Psoas muscle (tissue), 8 donors: ENCODE measurements around the gene CAMK2A. TPM values are rescaled to one million over a fixed set of nuclear protein-coding genes. Genes with fewer than 3 reads are reported as not detected.
A peak's percentile ranks its signal among the peaks of the same experiment; 100 is the strongest.

Experiments
- ATAC-seq, 4 donors: fragments of 200-7000 bp; cut with Tn5 transposase; one replicate each; pipeline ENCODE4 v1.9.1; 2020; ENCODE audit warnings: moderate library complexity in 3 of 4, mild to moderate bottlenecking in 2 of 4
- DNase-seq, 2 donors: peaks; one replicate each; pipeline ENCODE4 v3.0.0-alpha.2; 2020
- H3K27ac ChIP-seq: fragments of 200-600 bp; one replicate; pipeline ENCODE4 v1.8.0; 2022
- H3K27me3 ChIP-seq, 3 donors: fragments of 200-600 bp in 1 of 3; one replicate each; pipeline versions ENCODE4 v1.6.1 to v1.8.0; 2013 to 2022; ENCODE audit warnings: low read length in 2 of 3, mild to moderate bottlenecking in 2 of 3, moderate library complexity in 1 of 3; ENCODE audit not compliant: insufficient read depth in 3 of 3
- H3K36me3 ChIP-seq, 2 donors: fragments of 200-600 bp in 1 of 2; one replicate each; pipeline versions ENCODE4 v1.6.1 to v1.8.0; 2013 to 2022; ENCODE audit warnings: low read depth in 1 of 2, mild to moderate bottlenecking in 1 of 2, moderate library complexity in 1 of 2; ENCODE audit not compliant: insufficient read depth in 1 of 2
- H3K4me1 ChIP-seq: fragments of 200-600 bp; one replicate; pipeline ENCODE4 v1.8.0; 2022
- H3K4me3 ChIP-seq: fragments of 200-600 bp; one replicate; pipeline ENCODE4 v1.8.0; 2022; ENCODE audit warnings: mild to moderate bottlenecking
- H3K9me3 ChIP-seq: fragments of 200-600 bp; one replicate; pipeline ENCODE4 v1.8.0; 2022
- WGBS, 3 donors: extraction: QIAGEN DNeasy Blood & Tissue Kit; methylation state at CpG; one replicate each; pipeline versions ENCODE4 v1.1.6 to v1.1.7; 2013; 5-methylcytosine and 5-hydroxymethylcytosine counted together
- intact Hi-C, 2 donors: fragments of 100-400 bp; cut with DNase I; formaldehyde crosslinking; loops; one replicate each; pipeline versions ENCODE4 v1.11.0 to v1.14.2; 2022
- polyA plus RNA-seq, 3 donors: library from polyadenylated mRNA; stranded (reverse); fragments of 200-250 nt; gene quantifications; one replicate each; pipeline ENCODE4 v1.2.3, GENCODE V29; 2013
- total RNA-seq, 4 donors: library from RNA; stranded (reverse); fragmentation: NEBNext Ultra II Directional in 2 of 4; extraction: Animal tissue kit (Norgen Biotek cat#: 25700) in 2 of 4; gene quantifications; one replicate each; pipeline versions ENCODE4 v1.2.1 to v1.2.4, GENCODE V29; 2021 to 2023
- TF ChIP-seq, protein P1 (sequence below): fragments of 200-600 bp; IDR thresholded peaks from one replicate; pipeline ENCODE4 v1.8.0; 2022; ENCODE audit warnings: antibody characterized with exemption
- donor health status: healthy with polysubstance abuse.
- donor health status: DM: no; HTN: no; CAD: no; lungs with moderate emphysema.
- donor health status: Bipolar disorder and iron deficiency.
- donor health status: healthy.
- donor health status: DM: yes; HTN: yes; CAD: no.
- donor health status: DM: no; HTN: no; CAD: no.
- donor health status: DM: no; HTN: no; CAD: no.
- donor health status: DM: yes; HTN: yes; CAD: no.

Gene CAMK2A
- total and polyA plus RNA-seq, 7 donors = 8.1 to 118 (median 45.3) TPM

DNA sequence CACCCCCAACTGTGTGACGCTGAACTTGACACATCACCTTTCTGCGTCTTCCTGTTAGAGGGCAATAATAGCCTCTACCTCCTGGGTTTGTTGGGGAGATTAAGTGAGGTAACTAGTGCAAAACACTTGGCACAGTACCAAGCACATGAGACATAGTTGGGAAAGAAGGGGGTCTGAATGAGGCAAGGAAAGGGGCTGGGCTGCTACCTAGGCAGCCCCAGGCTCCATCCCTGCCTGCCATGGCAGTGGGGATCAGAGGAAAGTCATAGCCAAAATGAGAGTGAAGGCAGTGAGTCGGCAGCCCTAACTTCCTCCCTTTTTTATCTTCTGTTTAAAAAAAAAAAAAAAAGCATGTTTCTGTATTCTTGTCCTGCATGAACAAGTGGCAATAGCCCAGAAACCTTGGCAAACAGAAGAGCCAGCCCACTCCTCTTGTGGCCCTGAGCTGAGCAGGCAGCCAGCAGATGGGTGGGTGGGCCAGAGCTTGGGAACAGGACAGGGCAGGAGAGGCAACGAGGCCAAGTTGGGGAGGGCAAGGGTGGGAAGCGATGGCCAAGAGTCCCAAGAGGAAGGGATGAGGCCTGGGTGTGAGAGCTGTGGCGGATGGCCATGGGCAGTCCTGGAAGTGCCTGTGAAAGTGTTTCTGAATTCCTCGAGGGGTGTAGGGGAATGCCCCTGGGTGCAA lies 11.4 kb downstream of the CAMK2A start:
- TF ChIP-seq, protein P1, sequence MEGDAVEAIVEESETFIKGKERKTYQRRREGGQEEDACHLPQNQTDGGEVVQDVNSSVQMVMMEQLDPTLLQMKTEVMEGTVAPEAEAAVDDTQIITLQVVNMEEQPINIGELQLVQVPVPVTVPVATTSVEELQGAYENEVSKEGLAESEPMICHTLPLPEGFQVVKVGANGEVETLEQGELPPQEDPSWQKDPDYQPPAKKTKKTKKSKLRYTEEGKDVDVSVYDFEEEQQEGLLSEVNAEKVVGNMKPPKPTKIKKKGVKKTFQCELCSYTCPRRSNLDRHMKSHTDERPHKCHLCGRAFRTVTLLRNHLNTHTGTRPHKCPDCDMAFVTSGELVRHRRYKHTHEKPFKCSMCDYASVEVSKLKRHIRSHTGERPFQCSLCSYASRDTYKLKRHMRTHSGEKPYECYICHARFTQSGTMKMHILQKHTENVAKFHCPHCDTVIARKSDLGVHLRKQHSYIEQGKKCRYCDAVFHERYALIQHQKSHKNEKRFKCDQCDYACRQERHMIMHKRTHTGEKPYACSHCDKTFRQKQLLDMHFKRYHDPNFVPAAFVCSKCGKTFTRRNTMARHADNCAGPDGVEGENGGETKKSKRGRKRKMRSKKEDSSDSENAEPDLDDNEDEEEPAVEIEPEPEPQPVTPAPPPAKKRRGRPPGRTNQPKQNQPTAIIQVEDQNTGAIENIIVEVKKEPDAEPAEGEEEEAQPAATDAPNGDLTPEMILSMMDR = no peak
- 66 to 72% (median 71%) methylated on average over 7 of the region's 7 CpGs for WGBS, 3 donors
- Histone ChIP-seq H3K27me3 (no peaks in the 10 kb centered on the region), H3K9me3 (no peaks in the 10 kb centered on the region), H3K36me3 (no peaks in the 10 kb centered on the region), H3K27ac (no peak overlapping the region), H3K4me3 (no peak overlapping the region), H3K4me1 (no peaks in the 10 kb centered on the region)
- intact Hi-C loops = loop anchor here in 1 of 2 donors (10.0 kb wide), 1 partner anchor 157 kb away; no protein-coding TSS in a partner anchor
- no peak for ATAC-seq
- DNase-seq = no peak

DNA sequence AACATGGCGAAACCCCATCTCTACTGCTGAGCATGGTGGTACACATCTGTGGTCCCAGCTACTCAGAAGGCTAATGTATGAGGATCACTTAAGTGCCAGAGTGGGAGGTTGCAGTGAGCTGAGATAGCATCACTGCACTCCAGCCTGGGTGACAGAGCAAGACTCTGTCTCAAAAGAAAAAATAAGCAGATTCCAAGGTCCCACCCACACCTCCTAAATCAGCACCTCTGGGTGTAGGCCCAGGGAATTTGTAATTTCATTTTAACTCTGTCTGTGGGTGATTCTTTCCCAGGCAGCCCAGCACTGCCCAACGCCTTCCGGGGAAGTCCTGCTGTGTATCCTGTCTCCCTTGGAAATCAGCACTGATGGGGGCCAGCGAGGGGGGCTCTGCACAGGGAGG lies 12.5 kb downstream of the CAMK2A start:
- H3K4me1 ChIP-seq = no peaks in the 10 kb centered on the region
- H3K4me3 ChIP-seq = no peak overlapping the region
- no peaks in the 10 kb centered on the region for H3K36me3 ChIP-seq
- TF ChIP-seq, protein P1 = no peak
- WGBS, 3 donors = 77 to 93% (median 84%) methylated on average over 4 of the region's 4 CpGs
- no peaks in the 10 kb centered on the region for H3K9me3 ChIP-seq
- intact Hi-C loops = loop anchor here in 1 of 2 donors (10.0 kb wide), 1 partner anchor 158 kb away; no protein-coding TSS in a partner anchor
- DNase-seq = no peak
- ATAC-seq = no peak
- H3K27ac ChIP-seq = no peak overlapping the region
- no peaks in the 10 kb centered on the region for H3K27me3 ChIP-seq

DNA sequence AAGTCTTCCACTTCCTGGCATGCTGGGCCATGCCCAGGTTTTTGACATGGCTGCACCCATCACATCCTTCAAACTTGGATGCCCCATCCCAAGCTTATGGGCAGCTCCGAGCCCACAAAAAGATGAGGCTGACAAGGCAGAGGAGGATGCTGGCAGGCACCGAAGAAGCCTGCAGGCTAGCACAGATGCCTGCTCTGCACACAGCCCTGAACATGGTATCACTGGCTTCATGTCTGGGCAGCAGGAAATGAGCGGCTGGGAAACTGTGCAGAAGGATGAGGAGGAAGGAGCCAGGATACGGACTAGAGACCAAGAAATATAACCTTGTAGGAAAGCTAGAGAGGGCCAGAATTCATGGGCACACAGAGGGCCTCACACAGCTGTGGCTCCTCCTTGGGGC lies 14.8 kb downstream of the CAMK2A start:
- DNase-seq (no peak), ATAC-seq (no peak)
- Histone ChIP-seq H3K27me3 (no peaks in the 10 kb centered on the region), H3K4me1 (peaks cover 9% of the 10 kb centered on the region), H3K27ac (no peak overlapping the region), H3K4me3 (no peak overlapping the region), H3K9me3 (no peaks in the 10 kb centered on the region), H3K36me3 (no peaks in the 10 kb centered on the region)
- TF ChIP-seq, protein P1 = no peak
- WGBS, 3 donors = 87 to 90% (median 90%) methylated on average over 4 of the region's 4 CpGs
- intact Hi-C loops = loop anchor here in 1 of 2 donors (5.0 to 10.0 kb wide), 2 partner anchors 77 to 160 kb away; no protein-coding TSS in a partner anchor

DNA sequence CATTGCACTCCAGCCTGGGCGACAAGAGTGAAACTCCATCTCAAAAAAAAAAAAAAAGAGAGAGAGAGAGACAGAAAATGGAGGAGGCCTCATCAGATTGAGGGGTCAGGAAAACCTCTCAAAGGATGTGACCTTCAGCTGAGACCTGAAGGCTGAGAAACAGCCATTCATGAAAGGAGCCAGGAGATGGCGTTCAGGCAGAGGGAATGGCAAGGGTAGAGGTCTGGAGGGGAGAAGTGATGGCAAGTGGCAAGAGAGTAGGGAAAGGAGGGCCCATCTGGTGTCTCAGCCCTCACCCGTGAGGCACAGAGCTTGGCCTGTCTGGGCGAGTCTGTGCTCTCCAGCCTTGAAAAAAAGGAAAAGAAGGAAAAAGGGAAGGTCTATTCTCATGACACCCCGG lies 17.0 kb downstream of the CAMK2A start:
- H3K27ac ChIP-seq = no peak overlapping the region
- H3K4me1 ChIP-seq = peaks cover 9% of the 10 kb centered on the region
- DNase-seq (no peak), ATAC-seq (no peak)
- WGBS, 3 donors = 63 to 69% (median 68%) methylated on average over 4 to 5 of the region's 5 CpGs
- H3K9me3 ChIP-seq = no peaks in the 10 kb centered on the region
- H3K4me3 ChIP-seq = no peak overlapping the region
- no peaks in the 10 kb centered on the region for H3K27me3 ChIP-seq
- H3K36me3 ChIP-seq = no peaks in the 10 kb centered on the region
- intact Hi-C loops = loop anchor here in 1 of 2 donors (5.0 to 10.0 kb wide), 2 partner anchors 80 to 162 kb away; no protein-coding TSS in a partner anchor
- TF ChIP-seq, protein P1 = peak; percentile 16
